DND-41 (cell line): ENCODE results near the gene C2CD2.

ENCODE experiments used
- ATAC-seq: fragments of 200-7000 bp; cut with Tn5 transposase; 3 replicates; pipeline ENCODE4 v1.9.1; 2021; ENCODE audit warnings: low read depth; ENCODE audit not compliant: insufficient read depth
- DNase-seq: peaks from one replicate; pipeline ENCODE4 v3.0.0-alpha.2; 2020
- H2AFZ ChIP-seq: 2 replicates; pipeline ENCODE4 v1.6.0; 2012; ENCODE audit warnings: low read depth, low read length
- H3K27ac ChIP-seq: 2 replicates; pipeline ENCODE4 v1.5.1; 2012; ENCODE audit warnings: low read length, inconsistent platforms
- H3K27me3 ChIP-seq: fragments of 200-600 bp; sonication (generic); 2 replicates; pipeline ENCODE4 v1.6.0; 2012; ENCODE audit warnings: low read length, mild to moderate bottlenecking, inconsistent platforms; ENCODE audit not compliant: insufficient read depth, poor library complexity
- H3K36me3 ChIP-seq: 2 replicates; pipeline ENCODE4 v1.5.1; 2012; ENCODE audit warnings: low read length, inconsistent platforms; ENCODE audit not compliant: insufficient read depth
- H3K4me1 ChIP-seq: 2 replicates; pipeline ENCODE4 v1.5.1; 2012; ENCODE audit warnings: mild to moderate bottlenecking, low read length; ENCODE audit not compliant: insufficient read depth
- H3K4me2 ChIP-seq: 2 replicates; pipeline ENCODE4 v1.6.0; 2012; ENCODE audit warnings: mild to moderate bottlenecking, moderate library complexity, low read length, inconsistent platforms; ENCODE audit not compliant: insufficient read depth
- H3K4me3 ChIP-seq, 2 experiments: fragments of 200-600 bp in 1 of 2; shearing (Covaris generic) in 1 of 2; 2 replicates each; pipeline ENCODE4 v1.5.1; 2012 to 2016; ENCODE audit warnings: inconsistent platforms in 2 of 2, low read length in 2 of 2, mild to moderate bottlenecking in 2 of 2, low read depth in 1 of 2, moderate library complexity in 1 of 2
- H3K79me2 ChIP-seq: 2 replicates; pipeline ENCODE4 v1.6.0; 2012; ENCODE audit warnings: low read length, inconsistent platforms; ENCODE audit not compliant: insufficient read depth
- H3K9ac ChIP-seq: 2 replicates; pipeline ENCODE4 v1.6.0; 2012; ENCODE audit warnings: low read depth, mild to moderate bottlenecking, inconsistent platforms, low read length, moderate library complexity
- H3K9me3 ChIP-seq: 2 replicates; pipeline ENCODE4 v1.5.1; 2012; ENCODE audit warnings: low read length, moderate library complexity, mild to moderate bottlenecking, inconsistent platforms; ENCODE audit not compliant: insufficient read depth, severe bottlenecking
- H4K20me1 ChIP-seq: 2 replicates; pipeline ENCODE4 v1.6.0; 2012; ENCODE audit warnings: low read length; ENCODE audit not compliant: insufficient read depth
- CTCF ChIP-seq: IDR thresholded peaks from 2 replicates; pipeline ENCODE4 v1.5.1; 2012; ENCODE audit warnings: borderline replicate concordance, low read length, moderate library complexity, mild to moderate bottlenecking; ENCODE audit not compliant: poor library complexity, severe bottlenecking; ENCODE audit errors: extremely low read depth
- EZH2 ChIP-seq: IDR thresholded peaks from 3 replicates; pipeline ENCODE4 v1.6.1; 2012; ENCODE audit warnings: borderline replicate concordance, low read depth, mild to moderate bottlenecking, moderate library complexity, low read length, inconsistent platforms; ENCODE audit not compliant: severe bottlenecking

C2CD2 gene

GRCh38 chr21:41908829-41909228 is 45.0 kb downstream of the C2CD2 start:
- no peak overlapping the region for H3K9ac ChIP-seq
- H2AFZ ChIP-seq = no peak overlapping the region
- no peaks in the 10 kb centered on the region for H3K4me1 ChIP-seq
- H3K36me3 ChIP-seq = peaks cover 28% of the 10 kb centered on the region
- DNase-seq (no peak), ATAC-seq (no peak)
- H4K20me1 ChIP-seq = no peaks in the 10 kb centered on the region
- H3K27me3 ChIP-seq = no peaks in the 10 kb centered on the region
- no peak overlapping the region for H3K4me3 ChIP-seq
- no peak overlapping the region for H3K27ac ChIP-seq
- H3K79me2 ChIP-seq = no peaks in the 10 kb centered on the region
- TF ChIP-seq EZH2 (no peak), CTCF (no peak)
- no peak overlapping the region for H3K4me2 ChIP-seq
- no peaks in the 10 kb centered on the region for H3K9me3 ChIP-seq

DNA sequence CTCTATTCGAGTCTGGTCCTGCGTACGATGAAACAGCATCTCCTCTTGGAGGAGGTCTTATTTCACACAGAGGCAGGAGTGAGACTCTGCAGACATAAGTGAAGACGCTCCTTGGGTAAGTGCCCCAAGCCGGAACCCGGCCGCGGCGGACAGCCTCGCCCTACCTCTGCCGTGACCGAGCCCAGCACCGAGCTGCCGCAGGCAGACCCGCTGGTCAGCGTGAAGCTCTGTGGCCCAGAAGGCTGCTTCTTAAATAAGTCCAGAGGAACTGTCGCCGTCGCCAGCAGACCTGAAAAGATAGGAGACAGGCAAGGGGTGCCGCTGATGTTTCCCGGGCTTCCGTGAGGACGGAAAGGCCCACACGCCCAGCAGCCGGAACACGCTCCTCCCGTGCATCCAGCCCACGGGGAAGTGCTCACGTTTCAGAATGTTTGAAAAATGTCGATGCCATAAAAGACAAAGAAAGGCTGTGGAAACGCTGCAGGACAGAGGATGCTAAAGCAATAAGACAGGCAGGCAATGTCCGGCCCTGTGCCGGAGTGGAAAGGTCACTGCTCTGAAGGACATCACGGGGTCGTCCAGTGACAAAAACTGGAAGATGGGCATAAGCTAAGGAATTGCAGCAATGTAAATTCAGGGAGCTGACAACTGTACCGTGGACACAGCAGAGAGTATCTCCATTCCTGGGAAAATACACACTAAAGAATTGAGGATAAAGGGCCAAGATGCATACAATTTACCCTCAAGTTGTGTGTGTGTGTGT is 46.1 kb downstream of the C2CD2 start:
- ATAC-seq = no peak
- Histone ChIP-seq H3K4me2 (no peak overlapping the region), H3K79me2 (no peaks in the 10 kb centered on the region)

DNA sequence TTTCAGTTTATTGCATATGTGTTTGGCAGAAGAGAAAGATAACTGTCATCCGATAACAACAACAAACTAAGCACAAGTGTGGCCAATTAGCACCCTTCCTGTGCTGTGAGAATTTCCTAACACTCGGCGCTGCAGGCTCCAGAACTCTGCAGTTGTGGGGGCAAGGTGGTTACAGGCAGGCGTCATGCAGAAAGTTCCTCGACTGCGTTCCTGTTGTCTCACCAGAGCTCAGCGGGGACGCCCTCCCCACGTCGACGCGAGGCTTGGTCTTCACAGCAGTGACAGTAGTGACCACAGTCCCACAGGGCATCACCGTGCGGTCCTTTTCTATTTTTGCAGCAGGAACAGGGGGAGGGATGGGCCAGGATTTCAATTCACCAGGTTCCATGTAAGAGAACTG is 47.0 kb downstream of the C2CD2 start:
- TF ChIP-seq CTCF (no peak), EZH2 (no peak)
- Histone ChIP-seq H3K9me3 (no peaks in the 10 kb centered on the region), H3K4me3 (no peak overlapping the region), H3K27me3 (no peaks in the 10 kb centered on the region), H2AFZ (no peak overlapping the region), H3K36me3 (peaks cover 23% of the 10 kb centered on the region), H3K4me1 (no peaks in the 10 kb centered on the region), H3K4me2 (no peak overlapping the region), H3K27ac (no peak overlapping the region), H4K20me1 (no peaks in the 10 kb centered on the region), H3K9ac (no peak overlapping the region), H3K79me2 (no peaks in the 10 kb centered on the region)
- DNase-seq (no peak), ATAC-seq (no peak)

More for the DNA sequence above, 46.1 kb downstream of the C2CD2 start:
- Histone ChIP-seq H4K20me1 (no peaks in the 10 kb centered on the region), H3K9me3 (no peaks in the 10 kb centered on the region), H3K4me1 (no peaks in the 10 kb centered on the region), H3K9ac (no peak overlapping the region), H3K27ac (no peak overlapping the region), H3K4me3 (no peak overlapping the region), H2AFZ (no peak overlapping the region), H3K36me3 (peaks cover 28% of the 10 kb centered on the region), H3K27me3 (no peaks in the 10 kb centered on the region)
- TF ChIP-seq EZH2 (no peak), CTCF (no peak)
- DNase-seq = no peak
